Hematopoietic multipotent progenitor cell treated with erythropoietin and hydrocortisone succinate and interleukin-3 and kit ligand, for 15 days (in vitro differentiated cells): ENCODE measurements around the gene DSEL.

Experiments
- DNase-seq: peaks from one replicate; pipeline ENCODE4 v3.0.0-alpha.2; 2015; ENCODE audit warnings: low spot score

DSEL gene

GRCh38 chr18:67500522-67501205 is 15.9 kb downstream of the DSEL start:
- DNase-seq: no peak

DNA sequence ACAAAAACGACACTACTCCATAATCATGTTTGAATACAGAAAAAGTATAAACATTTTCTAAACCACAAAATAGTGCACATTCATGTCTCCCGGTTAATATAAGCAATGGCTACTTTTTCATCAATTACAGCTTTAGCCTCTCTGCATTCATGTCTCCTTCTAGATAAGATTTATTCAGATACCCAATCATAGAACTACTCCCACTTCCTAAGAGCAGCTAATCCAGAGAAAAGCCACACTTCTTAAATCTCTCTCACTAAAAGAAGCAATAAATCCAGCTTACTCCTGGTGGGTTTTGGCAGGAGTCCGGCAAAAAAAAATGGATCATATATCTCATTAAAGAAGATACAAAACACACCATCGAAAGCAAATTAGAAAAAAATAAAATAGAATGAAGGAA is 20.1 kb downstream of the DSEL start:
- DNase-seq: no peak

DNA sequence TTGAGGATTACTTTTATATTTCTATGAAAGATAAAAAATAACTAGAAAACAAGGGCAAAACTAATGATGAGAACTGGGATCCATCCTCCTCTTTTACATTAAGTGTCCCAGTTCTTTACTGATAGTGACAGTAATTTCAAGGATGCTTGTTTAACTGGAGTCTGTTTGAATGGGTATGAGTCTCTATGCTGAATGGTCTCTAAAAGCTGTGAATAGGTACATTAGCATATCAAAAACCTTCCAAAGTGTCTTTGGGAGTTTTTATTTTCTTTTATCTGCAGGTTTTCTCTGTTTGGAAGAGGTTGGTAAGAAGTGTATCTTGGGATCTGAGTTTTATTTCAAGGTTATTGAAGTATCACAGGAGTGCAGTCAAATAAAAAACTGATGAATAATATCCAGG is 30.0 kb downstream of the DSEL start:
- no peak for DNase-seq

DNA sequence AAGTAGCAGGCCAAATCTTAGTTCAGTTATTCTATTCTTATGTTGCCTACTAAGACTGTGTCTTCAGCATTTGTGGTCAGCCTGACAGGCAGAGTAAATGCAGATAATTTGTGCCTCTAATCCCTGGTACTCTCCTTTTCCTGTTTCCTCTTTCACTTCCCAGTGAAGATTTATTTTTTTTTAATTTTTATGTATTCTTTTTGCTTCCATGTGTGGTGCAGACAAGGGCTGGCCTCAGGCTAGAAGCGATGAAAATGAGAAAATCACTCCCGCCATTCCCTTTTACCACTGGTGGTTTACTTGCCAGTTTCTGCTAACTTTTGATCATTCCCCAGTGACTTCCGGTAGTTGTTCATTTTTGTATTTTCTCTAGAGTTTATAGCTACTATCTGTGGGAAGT is 30.9 kb downstream of the DSEL start:
- no peak for DNase-seq

DNA sequence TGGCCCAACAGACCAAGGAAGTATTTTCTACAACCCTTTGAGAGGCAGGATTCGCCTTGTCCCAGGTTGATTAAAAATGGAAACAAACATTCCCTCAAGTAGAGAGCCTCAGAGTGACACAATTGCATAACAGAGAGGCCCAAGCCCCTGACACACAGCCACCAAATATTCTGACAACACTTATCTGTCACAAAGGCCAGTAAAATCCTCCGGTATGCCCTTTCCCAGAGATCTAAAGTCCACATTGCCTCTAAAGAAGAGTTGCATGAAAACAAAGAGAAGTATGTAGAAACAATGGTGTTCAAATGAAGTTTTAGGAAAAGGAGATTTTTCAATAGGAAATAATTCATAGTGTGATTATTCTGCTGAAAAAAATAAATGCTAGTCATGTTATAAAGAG is 32.1 kb downstream of the DSEL start:
- DNase-seq: no peak

GRCh38 chr18:67483952-67484351 is 32.6 kb downstream of the DSEL start:
- no peak for DNase-seq

DNA sequence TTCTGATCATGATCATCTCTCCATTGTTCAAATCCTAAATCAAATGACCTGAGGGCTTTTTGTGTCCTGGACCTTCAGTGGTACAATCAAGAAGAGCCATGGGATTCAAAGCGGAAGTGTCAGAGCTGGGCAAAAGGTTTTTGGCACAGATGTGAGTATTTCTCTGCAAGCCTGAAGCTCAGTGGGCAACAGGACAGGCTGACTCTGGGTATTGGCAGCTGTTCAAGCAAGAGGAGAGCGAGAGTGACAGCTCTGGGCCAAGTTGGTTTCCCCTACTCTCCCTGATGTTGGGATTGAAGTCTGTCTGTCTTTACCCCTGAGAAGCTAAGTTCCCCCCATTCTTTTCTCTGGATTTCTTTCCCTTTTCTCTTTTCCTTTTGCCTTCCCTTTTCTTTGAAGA is 33.3 kb downstream of the DSEL start:
- DNase-seq: no peak

DNA sequence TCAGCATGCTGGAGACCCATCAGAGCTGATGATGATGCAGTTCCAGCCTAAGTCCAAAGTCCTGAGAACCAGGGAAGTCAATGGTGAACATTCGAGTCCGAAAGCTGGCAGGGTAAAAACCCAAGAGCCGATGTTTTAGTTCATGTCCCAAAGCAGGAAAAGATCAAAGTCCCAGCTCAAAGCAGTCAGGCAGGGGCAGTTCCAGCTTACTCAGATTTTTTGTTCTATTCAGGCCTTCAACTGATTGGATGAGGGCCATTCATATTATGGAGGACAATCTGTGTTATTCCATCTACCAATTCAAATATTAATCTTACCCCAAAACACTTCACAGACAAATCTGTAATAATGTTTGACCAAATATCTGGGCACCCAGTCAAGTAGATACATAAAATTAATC is 38.3 kb downstream of the DSEL start:
- DNase-seq: no peak

DNA sequence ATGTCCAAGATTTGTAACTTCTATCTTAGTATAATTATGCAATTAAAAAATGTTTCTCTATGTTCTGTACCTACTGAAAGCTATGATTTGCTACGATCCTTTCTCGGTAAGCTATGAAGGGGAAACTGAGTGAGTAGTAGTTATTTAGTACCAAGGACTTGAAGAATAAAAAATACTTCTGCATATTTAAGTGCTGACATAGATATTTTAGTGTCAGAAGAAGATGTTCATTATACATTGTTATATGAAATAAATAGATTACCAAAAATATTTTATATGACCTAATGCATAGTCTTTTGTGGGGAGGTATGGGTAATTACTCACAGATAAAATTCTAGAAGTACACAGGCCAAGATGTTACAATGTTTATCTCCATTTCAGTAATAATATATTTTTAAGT is 39.0 kb downstream of the DSEL start:
- no peak for DNase-seq

DNA sequence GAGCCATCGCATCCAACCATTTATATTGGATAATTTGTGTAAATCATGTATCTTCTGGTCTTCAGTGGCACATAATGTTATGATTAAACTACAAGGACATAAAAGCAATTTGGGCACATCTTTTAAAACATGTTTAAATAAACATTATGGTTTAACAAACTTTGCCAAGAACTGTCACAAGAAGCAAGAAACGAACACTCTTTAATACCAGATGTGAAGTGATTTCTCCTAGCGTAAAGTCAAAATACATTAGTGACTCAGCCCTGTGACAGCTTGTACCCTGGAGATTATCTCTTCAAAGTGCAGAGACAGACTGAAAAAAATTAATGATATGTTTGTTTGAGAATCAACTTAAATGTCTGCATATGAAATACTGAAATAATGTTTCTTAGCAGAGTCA is 39.9 kb downstream of the DSEL start:
- DNase-seq: no peak

GRCh38 chr18:67475673-67476072 is 40.8 kb downstream of the DSEL start:
- no peak for DNase-seq

DNA sequence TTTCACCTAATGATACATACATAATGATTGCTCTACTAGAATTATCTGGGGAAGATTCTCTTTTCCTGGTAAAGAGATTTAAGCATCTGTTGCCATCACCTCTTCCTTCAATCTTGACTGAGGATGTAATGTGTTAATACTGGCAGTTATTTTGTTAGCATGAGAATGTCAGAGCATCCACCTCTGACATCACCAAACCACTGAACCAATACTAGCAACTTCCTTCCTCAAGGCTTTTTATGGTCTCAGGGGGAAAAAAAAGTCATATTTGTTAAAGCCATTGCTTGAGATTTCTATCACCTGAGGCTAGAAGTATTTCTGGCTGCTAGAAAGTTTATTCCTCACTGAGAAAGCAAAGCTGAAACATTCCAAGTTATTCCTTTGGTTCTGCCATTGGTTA is 48.5 kb downstream of the DSEL start:
- no peak for DNase-seq

DNA sequence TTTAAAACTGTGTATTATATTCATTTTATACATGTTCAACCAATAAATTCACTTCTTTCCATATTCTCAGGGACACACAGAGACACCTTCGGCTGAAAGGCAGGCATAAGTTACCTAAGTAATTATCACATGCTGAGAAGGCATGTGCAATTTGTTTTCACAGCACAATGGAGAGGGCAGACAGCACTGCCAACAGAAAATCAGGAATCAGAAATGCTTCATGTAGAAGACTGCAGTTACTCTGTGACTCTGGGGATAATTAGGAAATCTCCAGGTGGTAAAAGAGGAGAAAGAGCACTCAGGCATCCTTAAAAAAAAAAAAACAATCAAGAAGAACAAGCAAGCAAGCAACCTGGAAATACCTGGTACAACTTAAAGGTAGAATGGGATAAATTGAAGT is 49.3 kb downstream of the DSEL start:
- no peak for DNase-seq

DNA sequence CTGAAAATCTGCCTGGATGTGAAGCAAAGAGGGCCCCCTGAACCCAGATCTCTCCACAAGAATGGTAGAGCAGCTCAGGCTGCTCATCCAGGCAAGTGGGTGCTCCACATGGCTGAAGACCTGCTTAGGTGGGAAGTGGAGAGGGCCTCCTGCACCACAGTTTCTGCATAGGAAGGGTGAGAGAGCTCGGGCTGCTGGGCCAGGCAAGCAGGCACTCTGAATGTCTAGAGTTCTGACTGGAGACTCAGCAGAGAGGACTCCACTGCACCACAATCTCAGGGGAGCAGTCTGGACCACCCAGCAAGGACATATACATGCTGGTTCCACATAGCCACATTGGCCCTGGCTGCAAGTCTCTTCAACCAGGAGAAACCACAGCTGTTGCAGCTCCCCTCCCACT is 52.0 kb downstream of the DSEL start:
- no peak for DNase-seq

DNA sequence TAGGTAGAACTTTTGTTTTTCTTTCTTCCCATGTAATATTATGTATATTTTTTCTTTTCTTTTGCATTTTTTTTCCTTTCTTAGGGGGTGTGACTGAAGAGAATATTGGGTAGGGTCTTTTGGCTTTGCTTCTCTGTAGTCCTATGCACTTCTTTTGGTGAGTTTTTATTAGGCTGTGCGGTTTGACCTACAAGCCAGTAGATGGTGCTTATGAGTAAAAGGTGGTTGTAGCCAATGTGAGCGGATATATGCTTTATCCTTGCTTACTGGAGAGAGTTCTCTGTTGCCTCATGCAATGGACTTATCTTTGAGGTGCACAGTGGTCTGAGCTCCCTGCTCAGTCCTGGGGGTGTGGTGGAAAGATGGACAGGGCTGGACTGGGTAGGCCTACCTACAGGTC is 52.7 kb downstream of the DSEL start:
- DNase-seq: no peak

GRCh38 chr18:67456711-67457110 is 59.8 kb downstream of the DSEL start:
- DNase-seq: peak; percentile 4
